ENCODE measurements around the gene FASTK. TPM values are rescaled to one million over a fixed set of nuclear protein-coding genes. Genes with fewer than 3 reads are reported as not detected.
A peak's percentile ranks its signal among the peaks of the same experiment; 100 is the strongest.

Gene FASTK
- total RNA-seq, 1 experiment from 2014 or later: 95.0 TPM

DNA sequence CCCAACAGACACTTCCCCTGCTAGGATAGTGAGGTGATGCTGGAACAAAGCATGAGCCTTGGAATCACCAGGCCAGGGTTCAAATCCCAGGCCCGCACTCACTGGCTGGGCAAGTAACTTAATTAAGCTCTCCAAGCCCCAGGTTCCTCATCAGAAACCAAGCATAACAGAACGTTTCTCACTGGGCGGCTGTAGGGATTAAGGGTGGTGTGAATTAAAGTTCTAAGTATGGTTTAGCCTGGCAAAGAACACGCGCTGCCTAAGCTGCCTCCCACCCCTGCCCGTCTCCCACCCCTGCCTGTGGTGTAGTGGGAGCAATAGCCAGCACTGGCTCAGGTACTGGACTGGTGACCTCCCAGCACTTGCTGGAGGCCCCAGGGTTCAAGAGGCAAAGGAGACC lies 15.6 kb downstream of the FASTK start:
- H3K9me3 ChIP-seq (ENCODE audit: control insufficient read depth, insufficient read depth, low read depth, low read length): no peaks in the 10 kb centered on the region
- no peak for TF ChIP-seq CTCF (IDR thresholded peaks at IDR 0.05)
- TF ChIP-seq, protein P1, sequence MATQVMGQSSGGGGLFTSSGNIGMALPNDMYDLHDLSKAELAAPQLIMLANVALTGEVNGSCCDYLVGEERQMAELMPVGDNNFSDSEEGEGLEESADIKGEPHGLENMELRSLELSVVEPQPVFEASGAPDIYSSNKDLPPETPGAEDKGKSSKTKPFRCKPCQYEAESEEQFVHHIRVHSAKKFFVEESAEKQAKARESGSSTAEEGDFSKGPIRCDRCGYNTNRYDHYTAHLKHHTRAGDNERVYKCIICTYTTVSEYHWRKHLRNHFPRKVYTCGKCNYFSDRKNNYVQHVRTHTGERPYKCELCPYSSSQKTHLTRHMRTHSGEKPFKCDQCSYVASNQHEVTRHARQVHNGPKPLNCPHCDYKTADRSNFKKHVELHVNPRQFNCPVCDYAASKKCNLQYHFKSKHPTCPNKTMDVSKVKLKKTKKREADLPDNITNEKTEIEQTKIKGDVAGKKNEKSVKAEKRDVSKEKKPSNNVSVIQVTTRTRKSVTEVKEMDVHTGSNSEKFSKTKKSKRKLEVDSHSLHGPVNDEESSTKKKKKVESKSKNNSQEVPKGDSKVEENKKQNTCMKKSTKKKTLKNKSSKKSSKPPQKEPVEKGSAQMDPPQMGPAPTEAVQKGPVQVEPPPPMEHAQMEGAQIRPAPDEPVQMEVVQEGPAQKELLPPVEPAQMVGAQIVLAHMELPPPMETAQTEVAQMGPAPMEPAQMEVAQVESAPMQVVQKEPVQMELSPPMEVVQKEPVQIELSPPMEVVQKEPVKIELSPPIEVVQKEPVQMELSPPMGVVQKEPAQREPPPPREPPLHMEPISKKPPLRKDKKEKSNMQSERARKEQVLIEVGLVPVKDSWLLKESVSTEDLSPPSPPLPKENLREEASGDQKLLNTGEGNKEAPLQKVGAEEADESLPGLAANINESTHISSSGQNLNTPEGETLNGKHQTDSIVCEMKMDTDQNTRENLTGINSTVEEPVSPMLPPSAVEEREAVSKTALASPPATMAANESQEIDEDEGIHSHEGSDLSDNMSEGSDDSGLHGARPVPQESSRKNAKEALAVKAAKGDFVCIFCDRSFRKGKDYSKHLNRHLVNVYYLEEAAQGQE (IDR thresholded peaks at IDR 0.05; ENCODE audit: insufficient read depth in 1 of 2, low read depth in 2 of 2, low read length in 1 of 2): no peak
- TF ChIP-seq POLR2AphosphoS5 (IDR thresholded peaks at IDR 0.05; ENCODE audit: low read depth, low read length): no peak
- TF ChIP-seq SIN3A (IDR thresholded peaks at IDR 0.05; ENCODE audit: borderline replicate concordance, insufficient read depth, low read depth, low read length): no peak
- TF ChIP-seq TCF7L2 (IDR thresholded peaks at IDR 0.05; ENCODE audit: low read depth, low read length): no peak
- no peaks in the 10 kb centered on the region for H3K27me3 ChIP-seq (ENCODE audit: control insufficient read depth, insufficient read depth, low read length)
- no peak overlapping the region for H3K27ac ChIP-seq (ENCODE audit: low read length)
- peaks cover 20% of the 10 kb centered on the region for H3K36me3 ChIP-seq (ENCODE audit: control insufficient read depth, insufficient read depth, low read length)
- DNase-seq (ENCODE audit: low read depth, low spot score): no peak
- POLR2A ChIA-PET: no interaction called here
- CTCF ChIA-PET: no interaction called here
- no peak for ATAC-seq
- peaks cover 24% of the 10 kb centered on the region for H3K4me1 ChIP-seq (ENCODE audit: control insufficient read depth, insufficient read depth, low read length)
- no peak overlapping the region for H3K4me3 ChIP-seq (ENCODE audit: low read depth in 2 of 2, low read length in 2 of 2)
- BruUV-seq (replicated peaks): no TSS peak
- in situ Hi-C loops (cut with HindIII; ENCODE audit: low pct_unique_long_range_greater_than_20kb, low sequenced_read_pairs): no loop called here
- intact Hi-C loops (cut with micrococcal nuclease; ENCODE audit: unreplicated experiment): no loop called here

GRCh38 chr7:151064454-151064853 lies 16.2 kb downstream of the FASTK start:
- Histone ChIP-seq H3K27ac (ENCODE audit: low read length) (no peak overlapping the region), H3K4me3 (ENCODE audit: low read depth in 2 of 2, low read length in 2 of 2) (no peak overlapping the region), H3K36me3 (ENCODE audit: control insufficient read depth, insufficient read depth, low read length) (peaks cover 20% of the 10 kb centered on the region), H3K27me3 (ENCODE audit: control insufficient read depth, insufficient read depth, low read length) (no peaks in the 10 kb centered on the region), H3K9me3 (ENCODE audit: control insufficient read depth, insufficient read depth, low read depth, low read length) (no peaks in the 10 kb centered on the region), H3K4me1 (ENCODE audit: control insufficient read depth, insufficient read depth, low read length) (peaks cover 24% of the 10 kb centered on the region)
- intact Hi-C loops (cut with micrococcal nuclease; ENCODE audit: unreplicated experiment) (no loop called here), in situ Hi-C loops (cut with HindIII; ENCODE audit: low pct_unique_long_range_greater_than_20kb, low sequenced_read_pairs) (no loop called here)
- no peak for DNase-seq (ENCODE audit: low read depth, low spot score)
- POLR2A ChIA-PET: no interaction called here
- CTCF ChIA-PET: no interaction called here
- TF ChIP-seq, protein P1 (IDR thresholded peaks at IDR 0.05; ENCODE audit: insufficient read depth in 1 of 2, low read depth in 2 of 2, low read length in 1 of 2): no peak
- no peak for TF ChIP-seq TCF7L2 (IDR thresholded peaks at IDR 0.05; ENCODE audit: low read depth, low read length)
- TF ChIP-seq SIN3A (IDR thresholded peaks at IDR 0.05; ENCODE audit: borderline replicate concordance, insufficient read depth, low read depth, low read length): no peak
- TF ChIP-seq CTCF (IDR thresholded peaks at IDR 0.05): no peak
- TF ChIP-seq POLR2AphosphoS5 (IDR thresholded peaks at IDR 0.05; ENCODE audit: low read depth, low read length): no peak
- no peak for ATAC-seq
- TSS peak; percentile 38 for BruUV-seq (replicated peaks)
